ENCODE data around the gene SOX1. TPM values are rescaled to one million over a fixed set of nuclear protein-coding genes. Genes with fewer than 3 reads are reported as not detected.

The SOX1 gene
- total RNA-seq, 1 donor from 2014 or later: not detected

DNA sequence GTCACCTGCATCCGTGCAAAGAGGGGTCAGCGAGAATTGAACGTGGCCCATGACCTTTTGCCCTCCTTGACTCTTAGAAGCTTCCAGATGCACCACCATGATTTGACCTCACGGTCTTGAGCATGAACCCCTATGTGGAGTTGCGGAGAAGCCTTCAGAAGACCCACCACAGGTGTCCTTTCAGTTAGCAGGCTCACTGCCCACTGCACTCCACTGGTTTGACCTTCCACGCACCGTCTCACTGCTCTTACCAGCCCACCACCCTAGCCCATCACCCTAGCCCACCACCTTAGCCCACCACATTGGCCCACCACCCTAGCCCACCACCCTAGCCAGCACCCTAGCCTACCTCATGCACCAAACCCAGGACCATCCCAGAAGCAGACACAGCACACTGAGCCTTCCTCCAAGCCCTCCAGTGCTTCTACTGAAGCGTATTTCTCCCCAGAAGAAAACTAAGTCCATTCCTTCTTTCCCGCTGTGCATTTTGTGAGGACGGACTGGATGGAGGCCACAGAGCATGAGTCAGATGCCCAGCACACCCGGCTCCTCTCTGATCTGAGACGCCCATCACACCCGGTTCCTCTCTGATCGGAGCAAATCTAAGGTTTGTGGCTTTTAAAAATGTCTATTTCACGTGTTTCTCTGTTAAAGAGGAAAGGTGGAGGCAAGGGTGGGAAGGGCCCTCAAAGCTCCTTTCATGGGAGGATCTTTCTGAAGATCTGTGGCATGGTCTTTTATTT is 45.8 kb downstream of the SOX1 start:
- TF ChIP-seq, protein P1, sequence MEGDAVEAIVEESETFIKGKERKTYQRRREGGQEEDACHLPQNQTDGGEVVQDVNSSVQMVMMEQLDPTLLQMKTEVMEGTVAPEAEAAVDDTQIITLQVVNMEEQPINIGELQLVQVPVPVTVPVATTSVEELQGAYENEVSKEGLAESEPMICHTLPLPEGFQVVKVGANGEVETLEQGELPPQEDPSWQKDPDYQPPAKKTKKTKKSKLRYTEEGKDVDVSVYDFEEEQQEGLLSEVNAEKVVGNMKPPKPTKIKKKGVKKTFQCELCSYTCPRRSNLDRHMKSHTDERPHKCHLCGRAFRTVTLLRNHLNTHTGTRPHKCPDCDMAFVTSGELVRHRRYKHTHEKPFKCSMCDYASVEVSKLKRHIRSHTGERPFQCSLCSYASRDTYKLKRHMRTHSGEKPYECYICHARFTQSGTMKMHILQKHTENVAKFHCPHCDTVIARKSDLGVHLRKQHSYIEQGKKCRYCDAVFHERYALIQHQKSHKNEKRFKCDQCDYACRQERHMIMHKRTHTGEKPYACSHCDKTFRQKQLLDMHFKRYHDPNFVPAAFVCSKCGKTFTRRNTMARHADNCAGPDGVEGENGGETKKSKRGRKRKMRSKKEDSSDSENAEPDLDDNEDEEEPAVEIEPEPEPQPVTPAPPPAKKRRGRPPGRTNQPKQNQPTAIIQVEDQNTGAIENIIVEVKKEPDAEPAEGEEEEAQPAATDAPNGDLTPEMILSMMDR (conservative IDR thresholded peaks at IDR 0.05; ENCODE audit: low read depth, low read length): no peak
- DNase-seq (ENCODE audit: low read depth): no peak
- H3K4me3 ChIP-seq (ENCODE audit: low read depth, low read length): no peak overlapping the region

DNA sequence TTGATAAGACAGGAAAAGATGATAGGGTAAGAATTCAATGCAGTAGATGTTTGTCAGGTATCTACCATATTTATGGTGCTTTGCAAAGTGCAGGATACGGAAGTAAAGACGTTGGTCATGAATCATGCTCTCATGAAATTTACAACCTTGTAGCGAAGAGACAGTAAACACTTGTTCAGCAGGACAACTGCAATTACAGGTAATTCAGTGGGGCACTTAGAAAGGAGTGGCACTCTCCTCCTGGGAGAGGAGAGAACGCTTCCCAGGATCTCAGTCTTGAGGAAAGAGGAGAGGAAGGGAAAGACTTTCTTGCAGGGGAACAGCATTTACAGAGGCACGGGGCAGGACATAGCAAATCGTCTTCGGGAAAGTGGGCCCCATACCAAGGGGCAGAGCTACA is 46.4 kb downstream of the SOX1 start:
- no peak for DNase-seq (ENCODE audit: low read depth)
- H3K4me3 ChIP-seq (ENCODE audit: low read depth, low read length): no peak overlapping the region
- TF ChIP-seq, protein P1 (conservative IDR thresholded peaks at IDR 0.05; ENCODE audit: low read depth, low read length): no peak

DNA sequence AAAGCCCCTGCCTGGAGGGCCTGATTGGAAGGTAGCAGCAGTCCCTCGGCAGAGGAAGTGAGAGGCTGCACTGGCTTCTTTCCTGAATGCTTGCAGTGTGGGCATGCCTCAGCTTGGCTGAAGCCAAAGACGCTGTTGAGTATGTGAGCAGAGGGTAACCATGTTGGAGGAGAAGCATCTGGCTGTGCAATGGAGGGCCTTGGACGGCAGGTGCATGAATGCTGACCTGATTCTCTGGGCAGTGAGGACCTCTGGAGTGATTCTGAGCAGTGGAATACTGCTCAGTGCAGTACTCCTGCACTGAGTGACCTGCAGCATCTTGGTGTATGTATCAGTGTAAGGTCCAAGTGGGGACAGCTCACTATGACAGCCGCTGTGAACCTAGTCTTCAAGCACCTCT is 46.9 kb downstream of the SOX1 start:
- DNase-seq (ENCODE audit: low read depth): no peak

DNA sequence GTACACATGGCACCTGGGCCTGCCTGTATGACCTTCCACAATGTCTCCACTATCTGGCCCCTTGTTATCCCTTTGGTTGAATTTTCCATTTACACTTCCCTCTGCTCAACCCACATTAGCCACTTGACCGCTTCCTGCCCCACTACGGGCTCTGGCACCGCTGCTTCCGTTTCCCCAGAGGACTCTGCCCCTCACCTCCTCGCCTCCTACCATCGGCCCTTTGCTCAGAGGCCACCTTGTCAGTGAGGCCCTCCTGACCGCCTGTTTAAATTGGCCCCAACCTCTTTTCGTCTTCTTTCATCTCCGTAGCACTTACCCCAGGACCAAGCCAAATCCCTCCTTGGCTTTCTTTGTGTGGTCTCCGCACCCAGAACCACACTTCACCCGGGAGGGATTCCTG is 47.4 kb downstream of the SOX1 start:
- no peak for DNase-seq (ENCODE audit: low read depth)
- no peak overlapping the region for H3K4me3 ChIP-seq (ENCODE audit: low read depth, low read length)
- TF ChIP-seq, protein P1 (conservative IDR thresholded peaks at IDR 0.05; ENCODE audit: low read depth, low read length): no peak

More for the DNA sequence above, 46.9 kb downstream of the SOX1 start:
- H3K4me3 ChIP-seq (ENCODE audit: low read depth, low read length): no peak overlapping the region
- TF ChIP-seq, protein P1 (conservative IDR thresholded peaks at IDR 0.05; ENCODE audit: low read depth, low read length): no peak

DNA sequence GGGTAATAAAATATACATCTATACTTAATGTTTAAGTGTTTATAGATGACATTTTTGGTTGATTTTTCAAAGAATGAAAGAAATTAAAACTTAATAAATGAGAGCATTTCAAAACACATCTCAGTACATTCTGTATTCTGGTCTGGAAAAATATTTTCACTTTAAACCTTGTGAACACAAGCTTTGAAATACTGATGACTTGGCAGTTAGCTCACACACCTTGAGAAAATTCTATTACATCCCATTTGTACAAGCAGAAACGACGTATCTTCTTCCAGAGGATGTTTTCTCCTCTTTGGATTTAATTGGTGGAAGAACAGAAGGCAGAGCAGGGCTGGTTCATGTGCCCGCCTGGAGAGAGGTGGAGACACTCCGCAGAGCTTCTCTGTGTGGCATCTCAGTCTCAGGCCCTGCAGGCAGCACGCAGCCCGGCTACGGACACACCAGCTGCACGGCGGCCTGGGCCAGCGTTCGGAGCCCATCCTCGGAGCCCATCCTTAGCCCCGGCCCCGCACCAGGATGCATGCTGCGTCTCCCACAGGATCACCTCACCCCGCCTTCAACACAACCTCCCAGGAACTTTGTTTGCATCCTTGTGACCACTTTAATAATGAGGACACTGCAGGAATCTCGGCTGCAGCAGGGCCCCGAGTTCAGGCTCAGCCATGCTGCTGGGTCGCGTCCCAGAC is 48.6 kb downstream of the SOX1 start:
- H3K4me3 ChIP-seq (ENCODE audit: low read depth, low read length): no peak overlapping the region
- TF ChIP-seq, protein P1 (conservative IDR thresholded peaks at IDR 0.05; ENCODE audit: low read depth, low read length): no peak
- no peak for DNase-seq (ENCODE audit: low read depth)

DNA sequence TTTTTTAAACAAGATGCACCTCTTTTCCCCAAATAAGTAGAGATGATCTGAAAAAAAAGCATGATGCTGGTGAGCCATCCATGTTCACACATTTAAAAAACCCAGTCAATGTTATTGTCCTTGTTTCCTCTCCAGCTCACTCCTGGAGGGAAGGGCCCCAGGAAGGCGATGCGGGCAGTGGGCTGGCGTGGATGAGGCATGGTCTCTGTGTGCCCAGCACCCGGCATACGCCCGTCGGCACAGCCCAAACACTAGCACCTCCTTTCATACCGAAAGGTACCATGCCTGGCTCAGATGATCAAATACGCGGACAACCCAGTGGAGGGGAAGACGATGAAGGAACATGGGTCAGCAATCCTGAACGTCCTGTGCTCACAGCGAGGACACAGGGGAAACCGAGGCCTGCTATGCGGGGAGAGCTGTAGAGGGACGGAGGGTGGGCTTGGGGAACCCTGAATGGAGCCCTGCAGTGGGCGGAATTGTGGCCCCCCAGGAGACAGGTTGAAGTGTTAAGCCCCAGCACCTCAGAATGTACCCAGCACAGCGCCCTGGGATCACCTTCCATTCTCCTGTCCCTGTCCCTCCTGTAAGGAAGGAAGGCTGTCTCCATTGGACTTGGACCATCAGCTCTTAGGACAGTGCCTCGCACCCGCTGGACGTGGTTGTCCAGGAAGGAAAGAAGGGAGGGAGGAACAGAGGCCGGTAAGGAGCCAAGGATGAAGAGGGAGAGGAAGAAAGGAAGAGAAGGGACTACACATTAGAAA is 49.4 kb downstream of the SOX1 start:
- no peak overlapping the region for H3K4me3 ChIP-seq (ENCODE audit: low read depth, low read length)
- DNase-seq (ENCODE audit: low read depth): no peak
- TF ChIP-seq, protein P1 (conservative IDR thresholded peaks at IDR 0.05; ENCODE audit: low read depth, low read length): no peak
